GM23338 (cell line): ENCODE data around the gene SLC39A7.

Experiments
- CTCF ChIP-seq, 2 experiments: fragments of 200-600 bp in 1 of 2; sonication (generic) in 1 of 2; conservative IDR thresholded peaks; 2 replicates each; pipeline versions ENCODE4 v1.5.1 to v1.6.1; 2016 to 2017; ENCODE audit warnings: antibody characterized with exemption in 2 of 2, low read depth in 2 of 2, mild to moderate bottlenecking in 2 of 2, moderate library complexity in 1 of 2
- EZH2phosphoT487 ChIP-seq: fragments of 200-600 bp; sonication (generic); IDR thresholded peaks from one replicate; pipeline ENCODE4 v1.8.1; 2018; ENCODE audit warnings: antibody characterized with exemption; ENCODE audit not compliant: unreplicated experiment
- POLR2AphosphoS5 ChIP-seq: IDR thresholded peaks from 2 replicates; pipeline ENCODE4 v1.6.1; 2016; ENCODE audit warnings: antibody characterized with exemption, low read depth
- STAT1 ChIP-seq: IDR thresholded peaks from one replicate; pipeline ENCODE4 v1.6.1; 2016; ENCODE audit warnings: antibody characterized with exemption; ENCODE audit not compliant: unreplicated experiment

- TF ChIP-seq POLR2AphosphoS5: no peak
- TF ChIP-seq CTCF (conservative IDR thresholded peaks at IDR 0.05; ENCODE audit: low read depth in 2 of 2): no peak
- TF ChIP-seq EZH2phosphoT487: no peak
- TF ChIP-seq STAT1: no peak
Measured at GRCh38 chr6:33187809-33188208, 12.9 kb upstream of the SLC39A7 start.
